ENCODE data around the gene UBAP2. TPM values are rescaled to one million over a fixed set of nuclear protein-coding genes. Genes with fewer than 3 reads are reported as not detected.

Gene UBAP2
- total and polyA plus RNA-seq, 2 donors (not counting 1 experiment from before 2014, with no cell fraction given) = 15.5 to 26.2 TPM

GRCh38 chr9:33919276-33919897, 129.3 kb downstream of the UBAP2 start:
- Histone ChIP-seq H3K4me3 (ENCODE audit: control extremely low read depth in 1 of 5, extremely low read depth in 1 of 5, insufficient read depth in 1 of 5, low read depth in 2 of 5, low read length in 4 of 5) (no peak overlapping the region), H3K79me2 (ENCODE audit: control insufficient read depth, insufficient read depth, low read length) (no peaks in the 10 kb centered on the region), H3K9me3 (ENCODE audit: control extremely low read depth in 1 of 3, control insufficient read depth in 2 of 3, insufficient read depth in 1 of 3, low read length in 2 of 3) (no peaks in the 10 kb centered on the region), H3K4me1 (ENCODE audit: control insufficient read depth in 2 of 2, insufficient read depth in 2 of 2, low read length in 2 of 2) (no peaks in the 10 kb centered on the region), H2AFZ (ENCODE audit: insufficient read depth, low read depth, low read length, poor library complexity, severe bottlenecking) (no peak overlapping the region), H3K9ac (ENCODE audit: low read length) (no peak overlapping the region), H3K4me2 (replicated peaks; ENCODE audit: low read depth, low read length, poor library complexity, severe bottlenecking) (no peak overlapping the region), H4K20me1 (ENCODE audit: control insufficient read depth, insufficient read depth, low read length, poor library complexity, severe bottlenecking) (peaks cover 7% of the 10 kb centered on the region), H3K27me3 (replicated peaks in 1 of 4; ENCODE audit: control extremely low read depth in 1 of 4, control insufficient read depth in 3 of 4, insufficient read depth in 4 of 4, low read length in 3 of 4) (no peaks in the 10 kb centered on the region), H3K36me3 (replicated peaks in 1 of 2; ENCODE audit: control extremely low read depth in 1 of 2, control insufficient read depth in 1 of 2, extremely low read depth in 1 of 2, insufficient read depth in 2 of 2, low read length in 1 of 2) (peaks cover 11 to 66% of the 10 kb centered on the region in 2 experiments), H3K27ac (ENCODE audit: low read length in 2 of 2) (no peak overlapping the region)
- Mint-ChIP-seq H3K4me1 (no peaks in the 10 kb centered on the region), H3K27me3 (no peaks in the 10 kb centered on the region), H3K4me3 (no peak overlapping the region), H3K9me3 (ENCODE audit: insufficient read depth) (no peaks in the 10 kb centered on the region), H3K27ac (no peak overlapping the region)
- TF ChIP-seq CTCF (IDR thresholded peaks at IDR 0.05) = no peak
- TF ChIP-seq EZH2 (IDR thresholded peaks at IDR 0.05; ENCODE audit: borderline replicate concordance, insufficient read depth, low read depth, low read length, poor library complexity, severe bottlenecking) = no peak
- ChIA-PET POLR2A (interaction anchor here (0.8 kb wide), 1 partner anchor 622 kb away, joined by 3 read pairs; no protein-coding TSS in a partner anchor), CTCF (interaction anchor here (0.6 to 1.3 kb wide), 2 partner anchors 103 to 186 kb away, joined by 4 read pairs; no protein-coding TSS in a partner anchor)
- intact Hi-C loops (cut with micrococcal nuclease) = no loop called here
- WGBS (ENCODE audit: insufficient coverage) = 100% methylated on average over 3 of the region's 6 CpGs
- DNase-seq (no peak), ATAC-seq (ENCODE audit: low read depth) (no peak)

GRCh38 chr9:33917036-33917435, 131.7 kb downstream of the UBAP2 start:
- H3K9me3 ChIP-seq (ENCODE audit: control extremely low read depth in 1 of 3, control insufficient read depth in 2 of 3, insufficient read depth in 1 of 3, low read length in 2 of 3) = no peaks in the 10 kb centered on the region
- H3K9ac ChIP-seq (ENCODE audit: low read length) = no peak overlapping the region
- no peak overlapping the region for H3K4me3 ChIP-seq (ENCODE audit: control extremely low read depth in 1 of 5, extremely low read depth in 1 of 5, insufficient read depth in 1 of 5, low read depth in 2 of 5, low read length in 4 of 5)
- no peaks in the 10 kb centered on the region for H3K79me2 ChIP-seq (ENCODE audit: control insufficient read depth, insufficient read depth, low read length)
- POLR2A ChIA-PET = no interaction called here
- no peak overlapping the region for H3K4me2 ChIP-seq (replicated peaks; ENCODE audit: low read depth, low read length, poor library complexity, severe bottlenecking)
- Mint-ChIP-seq H3K4me1 (no peaks in the 10 kb centered on the region), H3K27me3 (no peaks in the 10 kb centered on the region), H3K4me3 (no peak overlapping the region), H3K27ac (no peak overlapping the region), H3K9me3 (ENCODE audit: insufficient read depth) (no peaks in the 10 kb centered on the region)
- no peaks in the 10 kb centered on the region for H3K4me1 ChIP-seq (ENCODE audit: control insufficient read depth in 2 of 2, insufficient read depth in 2 of 2, low read length in 2 of 2)
- H3K27me3 ChIP-seq (replicated peaks in 1 of 4; ENCODE audit: control extremely low read depth in 1 of 4, control insufficient read depth in 3 of 4, insufficient read depth in 4 of 4, low read length in 3 of 4) = no peaks in the 10 kb centered on the region
- TF ChIP-seq CTCF (IDR thresholded peaks at IDR 0.05) = no peak
- no peak for TF ChIP-seq EZH2 (IDR thresholded peaks at IDR 0.05; ENCODE audit: borderline replicate concordance, insufficient read depth, low read depth, low read length, poor library complexity, severe bottlenecking)
- DNase-seq (no peak), ATAC-seq (ENCODE audit: low read depth) (no peak)
- 97% methylated on average over 9 of the region's 9 CpGs for WGBS (ENCODE audit: insufficient coverage)
- peaks cover 7% of the 10 kb centered on the region for H4K20me1 ChIP-seq (ENCODE audit: control insufficient read depth, insufficient read depth, low read length, poor library complexity, severe bottlenecking)
- peaks cover 11 to 67% of the 10 kb centered on the region in 2 experiments for H3K36me3 ChIP-seq (replicated peaks in 1 of 2; ENCODE audit: control extremely low read depth in 1 of 2, control insufficient read depth in 1 of 2, extremely low read depth in 1 of 2, insufficient read depth in 2 of 2, low read length in 1 of 2)
- CTCF ChIA-PET = no interaction called here
- no peak overlapping the region for H3K27ac ChIP-seq (ENCODE audit: low read length in 2 of 2)
- intact Hi-C loops (cut with micrococcal nuclease) = no loop called here
- no peak overlapping the region for H2AFZ ChIP-seq (ENCODE audit: insufficient read depth, low read depth, low read length, poor library complexity, severe bottlenecking)
